Measurements from ENCODE around the gene ZNF112. TPM values are rescaled to one million over a fixed set of nuclear protein-coding genes. Genes with fewer than 3 reads are reported as not detected.
A peak's percentile ranks its signal among the peaks of the same experiment; 100 is the strongest.
"Not testable (repeated sequence)": the region's sequence is repeated elsewhere in the genome, so short reads cannot be mapped to it uniquely, and the experiment has no call there.

ZNF112 gene
- 10 to 100 TPM; 12.3 to 15.1 (median 14.3) TPM for polyA plus RNA-seq (ENCODE audit: insufficient read length in 4 of 4)

DNA sequence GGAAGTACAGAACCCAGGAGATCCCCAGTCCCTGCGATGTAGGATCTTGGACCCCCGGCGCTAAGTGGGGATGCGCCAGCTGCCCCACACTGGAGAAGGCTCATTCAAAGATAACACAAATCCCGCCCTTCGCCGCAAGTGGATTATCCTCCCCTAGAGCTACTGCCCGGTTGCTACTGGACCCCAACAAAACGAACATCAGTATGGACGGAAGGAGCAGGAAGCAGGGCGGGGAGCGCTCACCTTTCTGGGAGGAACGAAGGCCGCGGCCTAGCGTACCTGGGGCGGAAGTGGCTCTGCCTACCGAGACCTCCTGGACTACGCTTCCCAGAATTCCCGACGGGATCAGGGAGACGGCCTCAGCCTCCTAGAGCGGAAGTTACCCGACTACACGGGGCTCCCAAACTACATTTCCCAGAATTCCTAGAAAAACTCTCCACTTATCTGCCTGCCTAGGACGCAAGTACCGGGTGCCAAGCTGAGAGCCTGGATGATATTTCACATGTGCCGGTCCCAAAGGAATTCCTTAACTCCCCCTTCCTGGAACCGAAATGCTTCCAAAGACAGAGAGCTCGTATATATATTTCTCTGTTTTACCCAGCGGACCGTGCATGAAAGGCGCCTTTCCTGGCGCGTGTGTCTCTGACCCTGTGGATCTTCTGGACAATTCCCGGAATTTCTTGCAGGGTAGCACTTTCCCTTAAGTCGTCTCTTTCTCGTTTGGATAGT lies at the start of gene ZNF112:
Gene ZNF112 (minus strand): TSS at position 298 of the 729 bp plus-strand sequence. CDS start 16,141 bp downstream, outside the sequence.
- peak; percentile 79 to 90 (median 88) for DNase-seq (ENCODE audit: low read depth in 4 of 4, low spot score in 3 of 4)

DNA sequence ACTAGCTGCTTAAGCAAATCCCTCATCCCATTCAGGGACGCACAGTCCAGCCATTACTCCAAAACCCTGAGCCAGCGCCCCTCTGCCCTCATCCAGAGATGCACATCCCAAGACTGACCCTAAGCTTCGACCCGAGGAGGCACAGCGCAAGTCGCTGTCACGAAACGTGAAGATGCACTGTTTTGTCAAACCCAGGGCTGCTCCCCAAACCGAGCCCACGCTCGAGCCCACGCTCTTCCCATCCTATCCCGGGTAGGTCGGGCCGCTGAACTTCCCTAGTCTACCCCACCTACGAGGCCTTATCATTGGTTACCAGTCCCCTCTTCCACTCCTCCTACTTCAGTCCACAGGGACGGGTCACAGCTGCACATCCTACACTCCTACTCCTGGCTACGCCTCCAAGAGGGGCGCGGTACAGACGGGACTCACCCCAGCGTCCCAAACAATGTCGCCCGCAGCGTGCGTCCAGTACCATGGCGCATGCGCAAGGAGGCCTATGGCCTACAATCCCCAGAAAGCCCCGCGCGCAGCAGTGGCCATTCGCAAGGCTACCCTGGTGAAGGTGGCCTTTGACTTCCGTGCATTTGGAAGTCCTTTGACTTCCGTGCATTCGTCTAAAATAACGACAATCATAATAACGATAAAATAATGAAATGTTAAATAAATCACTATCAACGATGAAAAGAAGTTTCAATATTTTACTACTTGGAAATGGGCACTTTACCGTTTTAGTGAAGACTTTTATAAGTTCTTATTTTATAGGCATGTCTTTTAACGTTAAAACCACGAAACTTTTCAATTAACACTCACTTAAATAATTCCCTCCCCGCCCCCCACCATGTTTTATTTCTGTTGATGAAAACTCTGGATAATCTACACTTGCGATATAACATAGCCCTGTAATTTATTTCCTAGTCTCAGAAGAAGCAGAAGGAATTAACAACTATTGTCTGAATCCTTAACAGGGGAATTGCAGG lies 44.9 kb upstream of the ZNF112 start, which contains the start of gene ZNF285:
Gene ZNF285 (minus strand): TSS at position 470 of the 977 bp plus-strand sequence. CDS start 4,395 bp downstream, outside the sequence.
- DNase-seq (ENCODE audit: low read depth in 4 of 4, low spot score in 3 of 4), result peak; percentile 91 to 93 (median 92)

DNA sequence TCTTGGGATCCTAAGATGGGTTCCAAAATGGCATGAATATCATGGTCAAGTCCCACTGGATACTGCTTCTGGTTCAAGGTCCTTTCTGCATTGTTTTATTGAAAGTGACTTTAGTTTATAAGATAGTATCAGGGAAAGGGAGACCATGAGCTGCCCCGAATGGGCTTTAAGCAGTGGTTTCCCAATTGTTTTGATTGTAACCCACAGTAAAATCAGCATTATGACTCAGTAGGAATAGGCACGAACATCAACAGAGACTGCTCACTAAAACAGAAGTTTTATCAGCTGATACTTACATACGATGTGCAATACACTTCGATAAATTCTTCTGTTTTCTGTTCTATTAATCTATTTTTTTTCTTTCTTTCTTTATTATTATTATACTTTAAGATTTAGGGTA lies 32.8 kb upstream of the ZNF112 start:
- DNase-seq (ENCODE audit: low read depth in 4 of 4, low spot score in 3 of 4), result not testable (repeated sequence)

DNA sequence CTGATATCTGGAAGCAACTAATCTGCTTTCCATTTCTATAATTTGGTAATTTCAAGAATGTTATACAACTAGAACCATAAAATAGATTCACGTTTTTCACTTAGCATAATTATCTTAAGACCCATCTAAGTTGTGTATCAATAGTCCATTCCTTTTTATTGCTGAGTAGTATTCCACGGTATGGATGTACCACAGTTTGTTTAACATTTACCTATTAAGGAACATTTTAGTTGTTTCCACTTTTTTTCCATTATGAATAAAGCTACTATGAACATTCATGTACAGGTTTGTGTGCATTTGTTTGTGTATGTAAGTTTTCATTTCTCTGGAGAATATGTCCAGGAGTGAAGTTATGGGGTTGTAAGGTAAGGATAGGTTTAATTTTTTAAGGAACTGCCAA lies 18.3 kb upstream of the ZNF112 start:
- DNase-seq (ENCODE audit: low read depth in 4 of 4, low spot score in 3 of 4), result no peak

DNA sequence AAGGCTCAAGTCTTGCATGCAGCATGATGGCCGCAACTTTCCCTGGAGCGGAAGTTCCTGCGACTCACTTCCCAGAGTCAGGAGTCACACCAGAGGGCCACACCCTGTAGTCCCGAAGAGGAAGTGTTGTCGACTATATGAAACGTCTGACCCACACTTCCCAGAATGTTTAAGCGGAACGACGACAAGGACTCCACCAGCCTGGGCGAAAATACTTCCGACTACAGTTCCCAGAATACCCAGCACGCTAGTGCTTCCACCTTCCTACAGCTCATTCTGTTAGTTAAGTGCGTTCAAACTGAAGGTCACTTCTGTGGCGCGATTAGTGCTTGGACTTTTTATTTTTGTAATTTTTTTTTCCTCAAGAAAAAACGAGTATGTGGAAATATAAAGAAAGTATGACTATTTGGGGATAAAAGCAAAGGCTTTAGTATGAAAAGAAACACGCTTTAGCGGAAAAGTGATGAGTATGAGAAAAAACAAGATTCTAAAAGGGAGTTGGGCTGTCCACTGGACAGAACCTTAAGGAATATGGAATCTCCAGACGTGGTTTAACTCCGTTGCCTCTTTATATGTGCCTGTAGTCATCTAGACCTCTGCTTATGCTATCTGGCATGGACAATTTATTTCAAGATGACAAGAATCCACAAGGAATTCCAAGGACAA lies 15.5 kb upstream of the ZNF112 start:
- no peak for DNase-seq (ENCODE audit: low read depth in 4 of 4, low spot score in 3 of 4)

DNA sequence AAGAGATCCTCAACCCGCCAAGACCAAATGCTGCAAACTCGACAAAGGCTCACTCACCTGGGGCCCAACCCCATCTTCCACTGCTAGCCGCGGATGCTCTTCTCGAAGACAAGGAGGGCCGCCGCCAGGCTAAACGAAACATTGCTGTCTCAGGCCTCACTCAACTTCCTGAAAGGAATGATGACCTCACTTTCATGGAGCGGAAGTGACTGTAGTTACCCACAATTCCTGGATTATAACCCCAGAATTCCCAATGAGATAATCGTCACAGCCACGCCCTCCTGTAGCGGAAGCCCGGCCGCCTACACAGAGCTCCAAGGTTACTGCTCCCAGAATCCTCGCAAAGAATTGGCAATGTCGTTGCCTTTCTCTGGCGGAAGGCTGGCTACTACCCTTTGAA lies 10.5 kb upstream of the ZNF112 start:
- DNase-seq (ENCODE audit: low read depth in 4 of 4, low spot score in 3 of 4), result no peak

DNA sequence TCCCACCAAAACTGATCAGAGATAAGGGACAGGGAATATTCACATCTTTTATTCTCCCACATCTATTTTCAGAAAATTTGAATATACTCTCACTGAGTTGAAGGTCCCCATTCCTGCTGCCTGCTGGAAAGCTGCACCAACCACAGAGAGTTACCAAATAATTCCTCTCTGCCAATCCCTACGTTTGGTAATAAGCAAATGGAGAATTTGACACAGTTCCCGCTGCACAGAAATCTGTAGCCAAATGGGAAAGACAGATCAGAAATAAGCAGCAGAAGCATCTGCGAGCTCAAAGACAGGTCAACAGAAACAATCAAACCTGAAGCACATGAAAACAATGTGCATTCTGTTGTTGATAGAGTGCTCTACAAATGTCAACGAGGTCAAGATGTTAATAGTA lies 9.9 kb downstream of the ZNF112 start:
- no peak for DNase-seq (ENCODE audit: low read depth in 4 of 4, low spot score in 3 of 4)

DNA sequence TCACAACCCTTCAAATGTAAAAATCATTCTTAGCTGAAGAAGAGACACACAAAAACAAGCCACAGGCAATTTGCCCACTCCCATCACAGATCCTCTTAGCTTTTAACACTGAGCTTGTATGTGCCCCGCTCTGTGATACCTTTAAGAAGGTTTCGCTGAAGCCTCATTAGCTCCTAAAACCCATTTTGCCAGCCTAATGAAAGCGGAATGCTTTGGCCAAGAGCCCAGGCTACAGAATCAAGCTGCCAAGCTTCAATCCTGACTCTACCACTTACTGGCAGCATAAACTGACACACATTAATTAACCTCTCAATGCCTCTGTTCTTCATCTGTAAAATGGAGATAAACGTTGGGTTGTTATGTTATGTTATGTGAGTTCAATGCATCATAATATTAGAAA lies 10.5 kb downstream of the ZNF112 start:
- no peak for DNase-seq (ENCODE audit: low read depth in 4 of 4, low spot score in 3 of 4)

DNA sequence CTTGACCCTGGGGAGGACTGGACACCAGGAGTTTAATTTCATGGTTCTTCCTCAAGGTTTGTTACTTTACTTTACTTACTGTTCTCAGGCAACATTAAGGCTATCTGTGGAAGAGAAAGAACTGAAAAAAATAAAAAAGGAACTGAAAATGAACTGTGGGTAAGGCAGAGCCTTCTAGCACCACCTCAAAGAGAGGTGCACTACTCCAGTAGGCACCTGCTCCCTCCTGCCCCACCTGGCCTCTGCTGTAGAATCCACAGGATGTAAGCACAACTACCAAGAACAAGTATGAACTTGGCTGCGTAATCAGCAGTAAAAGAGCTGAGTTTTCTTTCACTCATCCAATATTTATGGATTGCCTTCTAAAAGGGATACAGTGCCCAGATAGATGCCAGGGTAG lies 12.2 kb downstream of the ZNF112 start:
- no peak for DNase-seq (ENCODE audit: low read depth in 4 of 4, low spot score in 3 of 4)

DNA sequence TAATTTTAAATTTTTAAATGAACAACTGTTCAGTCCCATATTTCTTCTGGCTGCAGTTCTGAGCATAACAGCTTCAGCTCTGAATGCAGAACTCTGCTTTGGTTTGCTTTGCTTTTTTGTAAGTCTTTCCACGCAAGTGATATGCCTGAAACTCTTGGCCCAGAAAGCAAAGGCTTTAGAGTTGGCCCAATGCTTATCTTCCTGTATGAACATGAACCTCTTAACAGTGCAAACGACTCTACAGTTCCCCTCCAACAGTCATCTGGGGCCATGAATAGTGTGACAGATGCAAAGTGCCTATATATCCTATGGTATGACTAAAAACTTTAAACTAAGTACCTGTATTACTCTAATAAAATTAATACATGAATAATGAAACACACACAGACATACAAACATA lies 14.7 kb downstream of the ZNF112 start:
- DNase-seq (ENCODE audit: low read depth in 4 of 4, low spot score in 3 of 4), result no peak

DNA sequence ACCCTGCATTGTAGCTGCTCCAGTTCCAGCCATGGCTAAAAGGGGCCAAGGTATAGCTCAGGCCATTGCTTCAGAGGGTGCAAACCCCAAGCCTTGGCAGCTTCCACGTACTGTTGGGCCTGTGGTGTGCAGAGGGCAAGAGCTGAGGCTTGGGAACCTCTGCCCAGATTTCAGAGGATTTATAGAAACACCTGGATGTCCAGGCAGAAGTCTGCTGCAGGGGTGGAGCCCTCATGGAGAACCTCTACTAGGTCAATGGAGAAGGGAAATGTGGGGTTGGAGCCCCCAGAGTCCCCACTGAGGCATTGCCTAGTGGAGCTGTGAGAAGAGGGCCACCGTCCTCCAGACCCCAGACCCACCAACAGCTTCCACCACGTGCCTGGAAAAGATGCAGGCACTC lies 21.8 kb downstream of the ZNF112 start:
- not testable (repeated sequence) for DNase-seq (ENCODE audit: low read depth in 4 of 4, low spot score in 3 of 4)

DNA sequence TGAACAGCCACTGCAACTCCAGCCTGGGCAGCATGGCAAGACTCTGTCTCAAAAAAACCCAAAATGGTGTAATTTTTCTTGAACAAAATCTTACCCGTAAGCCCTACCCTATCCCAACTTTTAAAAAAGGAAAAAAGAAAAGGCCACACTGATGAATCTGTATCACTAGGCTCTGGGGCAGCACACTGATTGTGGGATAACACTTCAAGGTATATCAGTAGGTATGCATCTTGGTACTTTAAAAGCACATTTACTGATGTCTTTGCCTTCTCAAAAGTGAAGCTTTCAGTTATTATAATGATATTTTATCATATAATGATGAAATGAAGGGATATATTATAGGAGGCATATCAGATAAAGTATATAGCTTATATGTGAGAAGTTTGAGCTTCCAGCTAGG lies 24.3 kb downstream of the ZNF112 start:
- DNase-seq (ENCODE audit: low read depth in 4 of 4, low spot score in 3 of 4), result no peak

DNA sequence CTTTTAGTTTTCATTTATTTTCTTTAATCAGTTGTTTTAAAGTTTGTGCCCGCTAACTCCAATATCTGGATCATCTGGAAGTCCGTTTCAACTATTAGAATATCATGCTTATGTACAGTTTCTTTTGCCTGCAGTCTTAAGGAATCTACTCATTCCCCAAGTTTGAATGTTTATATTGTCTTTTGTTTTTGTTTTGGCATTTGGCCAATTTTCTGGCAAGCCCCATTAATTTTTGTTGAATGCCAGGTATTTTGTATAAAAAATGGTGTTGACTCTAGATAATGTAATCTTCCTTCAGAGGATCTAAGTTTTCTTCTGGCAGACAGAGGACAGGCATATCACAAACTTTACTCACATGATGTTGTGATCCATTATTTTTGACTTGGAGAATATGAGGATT lies 40.6 kb downstream of the ZNF112 start:
- DNase-seq (ENCODE audit: low read depth in 4 of 4, low spot score in 3 of 4), result no peak

DNA sequence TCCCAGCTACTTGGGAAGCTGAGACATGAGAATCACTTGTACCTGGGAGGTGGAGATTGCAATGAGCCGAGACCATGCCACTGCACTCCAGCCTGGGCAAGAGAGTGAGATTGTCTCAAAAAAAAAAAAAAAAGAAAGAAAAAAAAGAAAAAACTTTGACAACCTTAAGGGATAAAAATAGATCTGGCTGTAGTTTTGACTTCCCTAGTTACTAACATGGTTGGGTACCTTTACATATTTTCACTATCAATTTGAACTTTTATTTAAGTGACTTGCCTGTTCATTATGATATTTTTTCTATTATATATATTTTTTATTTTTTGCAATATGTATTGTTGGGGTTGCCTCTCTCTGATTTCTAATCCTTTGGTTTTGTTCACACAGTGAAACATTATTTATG lies 43.2 kb downstream of the ZNF112 start:
- DNase-seq (ENCODE audit: low read depth in 4 of 4, low spot score in 3 of 4), result no peak

DNA sequence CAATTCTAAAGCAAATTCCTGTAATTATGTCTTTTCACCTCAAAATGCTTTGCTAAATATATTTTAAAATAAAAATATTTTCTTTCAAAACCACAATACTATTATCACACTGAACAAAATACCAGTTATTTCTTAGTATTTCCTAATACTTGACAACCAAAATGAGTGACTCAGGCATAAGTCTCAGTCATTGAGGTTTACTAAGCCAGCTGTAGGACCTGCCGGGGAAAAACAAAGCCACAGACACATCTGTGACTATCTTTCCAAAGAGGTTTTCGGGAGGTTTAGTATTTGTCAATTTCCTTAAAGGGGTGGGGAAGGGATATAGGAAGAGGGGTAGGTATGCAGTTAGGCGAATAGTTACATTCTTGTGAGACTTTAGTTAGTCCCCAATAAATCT lies 48.5 kb downstream of the ZNF112 start:
- DNase-seq (ENCODE audit: low read depth in 4 of 4, low spot score in 3 of 4), result no peak

DNA sequence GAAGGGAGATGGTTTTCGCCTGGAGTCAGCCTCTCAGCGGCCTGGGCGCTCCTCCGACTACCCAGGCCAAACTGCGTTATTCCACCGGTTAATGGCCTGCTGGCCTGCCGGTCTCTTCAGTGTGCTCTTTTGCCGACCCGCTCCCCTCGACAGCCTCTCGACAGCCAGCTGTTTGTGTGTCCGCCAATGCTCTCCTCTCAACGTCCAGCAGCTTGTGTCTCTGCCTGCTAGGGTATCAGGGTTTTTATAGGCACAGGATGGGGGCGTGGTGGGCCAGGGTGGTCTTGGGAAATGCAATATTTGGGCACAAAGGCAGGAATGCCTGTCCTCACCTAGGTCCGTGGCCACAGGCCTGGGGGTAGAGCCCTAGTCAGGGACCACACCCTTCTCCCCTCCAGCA lies 50.2 kb downstream of the ZNF112 start:
- no peak for DNase-seq (ENCODE audit: low read depth in 4 of 4, low spot score in 3 of 4)

DNA sequence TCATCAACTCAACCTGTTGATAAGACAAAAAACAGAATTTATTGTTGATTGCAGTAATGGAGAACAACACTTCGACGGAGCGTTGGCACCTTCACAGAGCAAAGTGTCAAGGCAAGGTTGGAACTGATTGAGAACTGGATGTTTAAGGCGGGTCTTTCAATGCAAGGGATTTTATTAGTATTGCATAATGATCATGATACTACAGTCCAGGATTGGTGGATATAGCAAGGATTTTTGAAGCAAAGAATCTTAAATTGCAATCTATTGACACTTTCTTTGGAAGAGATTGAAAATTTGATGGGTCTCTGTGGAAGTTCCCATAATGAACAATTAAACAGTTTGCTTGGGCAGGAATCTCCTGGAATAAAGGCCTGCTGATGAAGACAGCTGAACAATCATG lies 51.0 kb downstream of the ZNF112 start:
- no peak for DNase-seq (ENCODE audit: low read depth in 4 of 4, low spot score in 3 of 4)

DNA sequence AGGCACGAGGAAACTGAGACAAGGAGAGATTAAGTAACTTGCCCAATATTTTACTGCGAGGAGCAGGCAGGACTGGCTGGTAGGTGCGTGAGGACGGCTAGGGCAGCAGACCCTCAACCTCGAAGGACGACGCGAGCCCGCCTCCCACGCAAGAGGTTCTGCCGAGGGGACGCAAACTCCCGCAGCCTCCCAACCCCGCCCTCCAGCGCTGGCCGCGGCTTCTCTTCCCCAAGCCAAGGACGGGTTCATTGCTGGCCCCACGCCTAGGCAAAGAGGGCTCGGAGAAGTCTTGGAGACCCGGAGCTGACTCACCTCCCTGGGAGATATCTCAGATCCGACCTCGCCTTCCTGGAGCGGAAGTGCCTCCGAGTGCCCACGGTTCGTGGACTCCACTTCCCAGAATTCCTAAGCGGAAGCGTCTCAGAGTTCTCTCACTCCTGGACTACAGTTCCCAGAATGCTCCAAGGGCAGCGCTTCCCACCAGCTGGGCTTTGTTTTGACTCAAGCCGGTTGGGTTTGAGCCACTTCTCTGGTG lies 51.8 kb downstream of the ZNF112 start, which contains the start of gene ZNF235:
Gene ZNF235 (minus strand): TSS at position 367 of the 535 bp plus-strand sequence. CDS start 1,621 bp downstream, outside the sequence.
- DNase-seq (ENCODE audit: low read depth in 4 of 4, low spot score in 3 of 4), result peak; percentile 78 to 92 (median 90)

DNA sequence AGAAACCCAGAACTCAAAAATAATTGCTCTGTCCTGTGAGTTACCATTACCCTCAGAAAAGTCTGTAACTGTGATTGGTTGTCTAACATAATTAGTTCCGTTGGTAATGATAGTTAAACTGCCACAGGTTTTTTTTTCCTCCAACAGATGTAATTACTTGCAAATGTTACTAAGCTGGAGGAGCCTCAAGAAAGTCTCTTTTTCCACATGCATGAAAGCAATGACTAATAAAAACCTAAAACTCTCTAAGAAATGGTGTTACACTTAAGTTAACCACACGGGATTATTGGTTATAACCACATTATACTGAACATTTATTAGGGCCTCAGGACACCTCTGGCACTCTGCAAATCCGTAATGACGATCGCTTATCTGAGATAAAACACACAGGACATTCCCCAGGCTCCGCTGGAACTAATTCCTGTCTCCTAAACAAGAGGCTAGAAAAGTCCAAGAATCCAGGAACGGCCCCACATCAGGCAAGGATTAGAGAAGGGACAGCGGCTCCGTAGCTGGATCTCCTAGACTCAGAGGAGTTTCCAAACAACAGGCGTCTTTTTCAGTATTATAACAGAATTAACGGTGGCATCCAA lies 52.4 kb downstream of the ZNF112 start:
- DNase-seq (ENCODE audit: low read depth in 4 of 4, low spot score in 3 of 4), result peak in 2 of 4 donors; percentile 3 to 5

DNA sequence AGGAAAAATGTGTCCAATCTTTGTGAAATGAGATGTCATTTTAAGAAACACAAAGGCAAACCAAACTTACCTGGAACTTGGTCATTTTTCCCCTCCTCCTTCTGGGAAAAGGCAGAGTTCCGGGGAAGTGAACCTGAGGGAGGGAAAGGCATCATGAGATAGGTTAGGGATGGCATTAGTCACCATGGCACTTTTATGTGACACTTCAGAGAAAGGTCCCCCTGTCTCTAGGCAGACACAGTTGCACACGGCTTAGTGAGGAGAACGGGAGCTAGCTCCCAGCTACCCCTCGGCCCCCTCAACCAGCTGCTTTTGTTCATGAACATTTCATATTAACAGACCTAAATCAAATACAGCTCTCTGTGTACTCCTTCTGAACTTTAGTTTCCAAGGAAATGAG lies 53.2 kb downstream of the ZNF112 start:
- DNase-seq (ENCODE audit: low read depth in 4 of 4, low spot score in 3 of 4), result peak in 1 of 4 donors; percentile 1
